NCI-H446 treated with DMSO at 0.1 percent for 48 hours (cell line): Measurements from ENCODE around the gene DIS3.
"Not testable (repeated sequence)": the region's sequence is repeated elsewhere in the genome, so short reads cannot be mapped to it uniquely, and the experiment has no call there.

Experiments
- DNase-seq: peaks from one replicate; lab custom pipeline; 2025; lab: John Stamatoyannopoulos, UW

Gene DIS3

GRCh38 chr13:72751220-72751619 lies 30.5 kb downstream of the DIS3 start:
- DNase-seq = no peak

- no peak for DNase-seq
These were observed 36.4 kb downstream of the DIS3 start for GRCh38 chr13:72745260-72745659.

GRCh38 chr13:72740015-72740414 lies 41.7 kb downstream of the DIS3 start:
- DNase-seq = no peak

- DNase-seq = no peak
These were observed 44.7 kb downstream of the DIS3 start for GRCh38 chr13:72737033-72737432.

GRCh38 chr13:72728290-72728605 lies 53.5 kb downstream of the DIS3 start:
- no peak for DNase-seq

- peak; percentile 76 for DNase-seq
These were observed 54.0 kb downstream of the DIS3 start, which contains the start of the genes BORA and MZT1 for GRCh38 chr13:72727417-72728289. Gene BORA, plus strand, starts transcription at chr13:72727923. Its CDS starts 1,018 bp downstream, at chr13:72728941. Gene MZT1, minus strand, starts transcription at chr13:72727629. Its CDS starts 27 bp downstream, at chr13:72727602.

GRCh38 chr13:72726726-72727416 lies 54.8 kb downstream of the DIS3 start:
- no peak for DNase-seq

- not testable (repeated sequence) for DNase-seq
These were observed 55.5 kb downstream of the DIS3 start for GRCh38 chr13:72726185-72726584.

GRCh38 chr13:72716776-72717175 lies 64.9 kb downstream of the DIS3 start:
- no peak for DNase-seq
